ENCODE measurements around the gene AKNA. TPM values are rescaled to one million over a fixed set of nuclear protein-coding genes. Genes with fewer than 3 reads are reported as not detected.

The AKNA gene
- total RNA-seq, 1 experiment from 2014 or later, result 29.3 TPM

DNA sequence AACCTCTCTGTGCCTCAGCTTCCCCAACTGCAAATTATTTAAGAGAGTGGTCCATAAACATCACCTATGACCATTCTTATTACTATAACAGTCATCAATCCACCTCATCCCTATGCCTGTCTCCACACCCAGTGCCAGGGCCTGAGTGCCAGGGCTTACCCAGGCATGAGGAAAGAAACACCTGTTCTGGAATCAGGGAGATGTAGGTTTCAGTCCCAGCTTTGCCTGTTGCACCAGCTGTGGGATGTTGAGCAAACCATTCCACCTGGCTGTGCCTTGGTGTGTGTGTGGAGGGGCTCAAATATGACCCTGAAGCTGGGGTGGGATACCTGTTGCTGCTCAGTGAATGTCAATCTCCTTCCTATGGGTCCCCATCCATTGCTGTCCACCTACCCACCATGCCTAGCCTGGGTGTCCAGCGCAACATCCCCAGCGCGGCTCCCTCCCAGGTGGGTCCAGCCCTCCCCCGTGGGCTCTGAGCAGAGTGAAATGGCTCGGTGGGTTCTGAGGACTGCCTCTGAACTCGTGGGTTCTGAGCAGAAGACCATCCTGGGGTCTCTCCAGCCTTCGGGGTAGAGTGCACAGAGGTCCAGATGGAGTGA, 16.3 kb downstream of the AKNA start (continued):
- TF ChIP-seq, protein P1, sequence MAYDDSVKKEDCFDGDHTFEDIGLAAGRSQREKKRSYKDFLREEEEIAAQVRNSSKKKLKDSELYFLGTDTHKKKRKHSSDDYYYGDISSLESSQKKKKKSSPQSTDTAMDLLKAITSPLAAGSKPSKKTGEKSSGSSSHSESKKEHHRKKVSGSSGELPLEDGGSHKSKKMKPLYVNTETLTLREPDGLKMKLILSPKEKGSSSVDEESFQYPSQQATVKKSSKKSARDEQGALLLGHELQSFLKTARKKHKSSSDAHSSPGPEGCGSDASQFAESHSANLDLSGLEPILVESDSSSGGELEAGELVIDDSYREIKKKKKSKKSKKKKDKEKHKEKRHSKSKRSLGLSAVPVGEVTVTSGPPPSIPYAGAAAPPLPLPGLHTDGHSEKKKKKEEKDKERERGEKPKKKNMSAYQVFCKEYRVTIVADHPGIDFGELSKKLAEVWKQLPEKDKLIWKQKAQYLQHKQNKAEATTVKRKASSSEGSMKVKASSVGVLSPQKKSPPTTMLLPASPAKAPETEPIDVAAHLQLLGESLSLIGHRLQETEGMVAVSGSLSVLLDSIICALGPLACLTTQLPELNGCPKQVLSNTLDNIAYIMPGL (CRISPR knock-in tag; IDR thresholded peaks at IDR 0.05), result no peak
- TF ChIP-seq ATF1 (CRISPR knock-in tag; IDR thresholded peaks at IDR 0.05), result no peak
- no peak for TF ChIP-seq ZNF416 (CRISPR knock-in tag; IDR thresholded peaks at IDR 0.05)
- TF ChIP-seq, protein P2, sequence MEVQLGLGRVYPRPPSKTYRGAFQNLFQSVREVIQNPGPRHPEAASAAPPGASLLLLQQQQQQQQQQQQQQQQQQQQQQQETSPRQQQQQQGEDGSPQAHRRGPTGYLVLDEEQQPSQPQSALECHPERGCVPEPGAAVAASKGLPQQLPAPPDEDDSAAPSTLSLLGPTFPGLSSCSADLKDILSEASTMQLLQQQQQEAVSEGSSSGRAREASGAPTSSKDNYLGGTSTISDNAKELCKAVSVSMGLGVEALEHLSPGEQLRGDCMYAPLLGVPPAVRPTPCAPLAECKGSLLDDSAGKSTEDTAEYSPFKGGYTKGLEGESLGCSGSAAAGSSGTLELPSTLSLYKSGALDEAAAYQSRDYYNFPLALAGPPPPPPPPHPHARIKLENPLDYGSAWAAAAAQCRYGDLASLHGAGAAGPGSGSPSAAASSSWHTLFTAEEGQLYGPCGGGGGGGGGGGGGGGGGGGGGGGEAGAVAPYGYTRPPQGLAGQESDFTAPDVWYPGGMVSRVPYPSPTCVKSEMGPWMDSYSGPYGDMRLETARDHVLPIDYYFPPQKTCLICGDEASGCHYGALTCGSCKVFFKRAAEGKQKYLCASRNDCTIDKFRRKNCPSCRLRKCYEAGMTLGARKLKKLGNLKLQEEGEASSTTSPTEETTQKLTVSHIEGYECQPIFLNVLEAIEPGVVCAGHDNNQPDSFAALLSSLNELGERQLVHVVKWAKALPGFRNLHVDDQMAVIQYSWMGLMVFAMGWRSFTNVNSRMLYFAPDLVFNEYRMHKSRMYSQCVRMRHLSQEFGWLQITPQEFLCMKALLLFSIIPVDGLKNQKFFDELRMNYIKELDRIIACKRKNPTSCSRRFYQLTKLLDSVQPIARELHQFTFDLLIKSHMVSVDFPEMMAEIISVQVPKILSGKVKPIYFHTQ (CRISPR knock-in tag; IDR thresholded peaks at IDR 0.05), result no peak
- no peak for TF ChIP-seq EMX1 (CRISPR knock-in tag; IDR thresholded peaks at IDR 0.05)
- no peak for TF ChIP-seq ZNF317 (CRISPR knock-in tag; IDR thresholded peaks at IDR 0.05; ENCODE audit: borderline replicate concordance, low read depth)
- TF ChIP-seq, protein P3, sequence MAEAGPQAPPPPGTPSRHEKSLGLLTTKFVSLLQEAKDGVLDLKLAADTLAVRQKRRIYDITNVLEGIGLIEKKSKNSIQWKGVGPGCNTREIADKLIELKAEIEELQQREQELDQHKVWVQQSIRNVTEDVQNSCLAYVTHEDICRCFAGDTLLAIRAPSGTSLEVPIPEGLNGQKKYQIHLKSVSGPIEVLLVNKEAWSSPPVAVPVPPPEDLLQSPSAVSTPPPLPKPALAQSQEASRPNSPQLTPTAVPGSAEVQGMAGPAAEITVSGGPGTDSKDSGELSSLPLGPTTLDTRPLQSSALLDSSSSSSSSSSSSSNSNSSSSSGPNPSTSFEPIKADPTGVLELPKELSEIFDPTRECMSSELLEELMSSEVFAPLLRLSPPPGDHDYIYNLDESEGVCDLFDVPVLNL (CRISPR knock-in tag; IDR thresholded peaks at IDR 0.05; ENCODE audit: borderline replicate concordance, low read depth), result no peak
- TF ChIP-seq, protein P4, sequence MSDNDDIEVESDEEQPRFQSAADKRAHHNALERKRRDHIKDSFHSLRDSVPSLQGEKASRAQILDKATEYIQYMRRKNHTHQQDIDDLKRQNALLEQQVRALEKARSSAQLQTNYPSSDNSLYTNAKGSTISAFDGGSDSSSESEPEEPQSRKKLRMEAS (CRISPR knock-in tag; IDR thresholded peaks at IDR 0.05), result no peak

DNA sequence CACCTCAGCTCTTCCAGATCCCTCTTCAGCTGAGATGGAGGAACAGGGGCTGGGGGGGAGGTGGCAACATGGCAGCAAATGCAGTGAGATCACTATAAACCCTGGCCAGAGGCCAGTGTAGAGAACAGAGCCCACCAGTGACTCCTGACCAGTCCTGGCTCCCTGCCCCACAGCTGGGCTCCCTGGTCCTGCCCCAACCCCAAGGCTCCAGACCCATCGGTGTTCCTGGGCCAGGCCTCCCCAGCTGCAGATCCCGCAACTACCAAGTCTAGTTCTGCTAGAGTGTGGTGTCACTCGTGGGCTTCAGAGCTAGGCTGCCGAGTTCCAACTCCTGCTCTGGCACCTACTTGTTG, 16.8 kb downstream of the AKNA start:
- Mint-ChIP-seq H3K9me3 (no peaks in the 10 kb centered on the region), H3K27me3 (ENCODE audit: low read depth) (no peaks in the 10 kb centered on the region), H3K36me3 (0 out of 2 replicates have a peak, but pooled peaks cover 4% of the 10 kb centered on the region), H3K4me1 (peaks cover 68% of the 10 kb centered on the region), H3K4me3 (0 out of 2 replicates have a peak overlapping the region, but pooled peaks have one; percentile 18), H3K27ac (peak overlapping the region; percentile 81)
- ATAC-seq (peak; percentile 7), DNase-seq (ENCODE audit: low spot score) (no peak)
- ChIA-PET CTCF (interaction anchor here (1.0 to 2.4 kb wide), 5 partner anchors 11 to 133 kb away, joined by 3 to 8 read pairs (median 5); no protein-coding TSS in a partner anchor), POLR2A (interaction anchor here (1.1 to 2.7 kb wide), 2 partner anchors 19 to 26 kb away, joined by 3 to 13 read pairs; no protein-coding TSS in a partner anchor)
- TF ChIP-seq, protein P5, sequence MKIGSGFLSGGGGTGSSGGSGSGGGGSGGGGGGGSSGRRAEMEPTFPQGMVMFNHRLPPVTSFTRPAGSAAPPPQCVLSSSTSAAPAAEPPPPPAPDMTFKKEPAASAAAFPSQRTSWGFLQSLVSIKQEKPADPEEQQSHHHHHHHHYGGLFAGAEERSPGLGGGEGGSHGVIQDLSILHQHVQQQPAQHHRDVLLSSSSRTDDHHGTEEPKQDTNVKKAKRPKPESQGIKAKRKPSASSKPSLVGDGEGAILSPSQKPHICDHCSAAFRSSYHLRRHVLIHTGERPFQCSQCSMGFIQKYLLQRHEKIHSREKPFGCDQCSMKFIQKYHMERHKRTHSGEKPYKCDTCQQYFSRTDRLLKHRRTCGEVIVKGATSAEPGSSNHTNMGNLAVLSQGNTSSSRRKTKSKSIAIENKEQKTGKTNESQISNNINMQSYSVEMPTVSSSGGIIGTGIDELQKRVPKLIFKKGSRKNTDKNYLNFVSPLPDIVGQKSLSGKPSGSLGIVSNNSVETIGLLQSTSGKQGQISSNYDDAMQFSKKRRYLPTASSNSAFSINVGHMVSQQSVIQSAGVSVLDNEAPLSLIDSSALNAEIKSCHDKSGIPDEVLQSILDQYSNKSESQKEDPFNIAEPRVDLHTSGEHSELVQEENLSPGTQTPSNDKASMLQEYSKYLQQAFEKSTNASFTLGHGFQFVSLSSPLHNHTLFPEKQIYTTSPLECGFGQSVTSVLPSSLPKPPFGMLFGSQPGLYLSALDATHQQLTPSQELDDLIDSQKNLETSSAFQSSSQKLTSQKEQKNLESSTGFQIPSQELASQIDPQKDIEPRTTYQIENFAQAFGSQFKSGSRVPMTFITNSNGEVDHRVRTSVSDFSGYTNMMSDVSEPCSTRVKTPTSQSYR (CRISPR knock-in tag; IDR thresholded peaks at IDR 0.05), result no peak
- TF ChIP-seq, protein P6, sequence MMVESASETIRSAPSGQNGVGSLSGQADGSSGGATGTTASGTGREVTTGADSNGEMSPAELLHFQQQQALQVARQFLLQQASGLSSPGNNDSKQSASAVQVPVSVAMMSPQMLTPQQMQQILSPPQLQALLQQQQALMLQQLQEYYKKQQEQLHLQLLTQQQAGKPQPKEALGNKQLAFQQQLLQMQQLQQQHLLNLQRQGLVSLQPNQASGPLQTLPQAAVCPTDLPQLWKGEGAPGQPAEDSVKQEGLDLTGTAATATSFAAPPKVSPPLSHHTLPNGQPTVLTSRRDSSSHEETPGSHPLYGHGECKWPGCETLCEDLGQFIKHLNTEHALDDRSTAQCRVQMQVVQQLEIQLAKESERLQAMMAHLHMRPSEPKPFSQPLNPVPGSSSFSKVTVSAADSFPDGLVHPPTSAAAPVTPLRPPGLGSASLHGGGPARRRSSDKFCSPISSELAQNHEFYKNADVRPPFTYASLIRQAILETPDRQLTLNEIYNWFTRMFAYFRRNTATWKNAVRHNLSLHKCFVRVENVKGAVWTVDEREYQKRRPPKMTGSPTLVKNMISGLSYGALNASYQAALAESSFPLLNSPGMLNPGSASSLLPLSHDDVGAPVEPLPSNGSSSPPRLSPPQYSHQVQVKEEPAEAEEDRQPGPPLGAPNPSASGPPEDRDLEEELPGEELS (CRISPR knock-in tag; IDR thresholded peaks at IDR 0.05), result no peak
- TF ChIP-seq EMX1 (CRISPR knock-in tag; IDR thresholded peaks at IDR 0.05) (no peak), HMGA2 (CRISPR knock-in tag; IDR thresholded peaks at IDR 0.05) (no peak), KAT7 (CRISPR knock-in tag; IDR thresholded peaks at IDR 0.05; ENCODE audit: borderline replicate concordance) (no peak), RORB (CRISPR knock-in tag; IDR thresholded peaks at IDR 0.05) (no peak), ZNF317 (CRISPR knock-in tag; IDR thresholded peaks at IDR 0.05; ENCODE audit: borderline replicate concordance, low read depth) (no peak), NFATC4 (CRISPR knock-in tag; IDR thresholded peaks at IDR 0.05) (no peak), JUN (CRISPR knock-in tag; IDR thresholded peaks at IDR 0.05) (no peak), OVOL2 (CRISPR knock-in tag; IDR thresholded peaks at IDR 0.05; ENCODE audit: borderline replicate concordance) (no peak), SMAD4 (CRISPR knock-in tag; IDR thresholded peaks at IDR 0.05) (no peak), TCF7 (CRISPR knock-in tag; IDR thresholded peaks at IDR 0.05; ENCODE audit: low read depth) (no peak), ELF4 (CRISPR knock-in tag; IDR thresholded peaks at IDR 0.05; ENCODE audit: low read depth) (no peak)
- TF ChIP-seq, protein P7, sequence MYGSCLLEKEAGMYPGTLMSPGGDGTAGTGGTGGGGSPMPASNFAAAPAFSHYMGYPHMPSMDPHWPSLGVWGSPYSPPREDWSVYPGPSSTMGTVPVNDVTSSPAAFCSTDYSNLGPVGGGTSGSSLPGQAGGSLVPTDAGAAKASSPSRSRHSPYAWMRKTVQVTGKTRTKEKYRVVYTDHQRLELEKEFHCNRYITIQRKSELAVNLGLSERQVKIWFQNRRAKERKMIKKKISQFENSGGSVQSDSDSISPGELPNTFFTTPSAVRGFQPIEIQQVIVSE (CRISPR knock-in tag; IDR thresholded peaks at IDR 0.05; ENCODE audit: borderline replicate concordance), result no peak
- TF ChIP-seq, protein P8, sequence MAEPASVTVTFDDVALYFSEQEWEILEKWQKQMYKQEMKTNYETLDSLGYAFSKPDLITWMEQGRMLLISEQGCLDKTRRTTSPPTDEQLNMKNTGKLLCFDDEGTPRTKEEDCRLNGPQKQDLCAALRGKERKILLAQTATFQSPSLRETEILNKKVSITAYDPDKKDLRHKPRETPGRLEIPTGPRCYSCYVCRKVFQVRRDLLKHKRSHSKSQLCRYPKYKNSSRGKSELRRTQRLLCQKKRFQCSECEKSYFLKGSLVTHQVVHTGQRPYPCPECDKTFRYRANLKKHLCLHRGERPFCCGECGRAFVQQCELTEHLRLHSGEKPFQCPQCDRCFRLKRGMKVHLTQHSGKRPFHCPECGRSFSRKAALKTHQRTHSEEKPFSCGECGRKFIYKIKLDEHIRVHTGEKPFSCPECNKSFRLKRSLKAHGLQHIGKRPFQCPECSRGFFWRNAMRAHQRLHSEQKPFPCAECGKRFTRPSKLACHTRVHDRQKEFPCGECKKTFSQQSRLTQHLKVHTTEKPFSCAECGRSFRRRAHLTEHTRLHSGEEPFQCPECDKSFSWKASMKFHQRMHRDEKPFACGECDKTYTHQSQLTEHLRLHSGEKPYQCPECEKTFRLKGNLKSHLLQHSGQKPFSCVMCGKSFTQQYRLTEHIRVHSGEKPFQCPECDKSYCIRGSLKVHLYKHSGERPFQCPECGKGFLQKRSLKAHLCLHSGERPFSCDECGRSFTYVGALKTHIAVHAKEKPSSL (CRISPR knock-in tag; conservative IDR thresholded peaks at IDR 0.05), result no peak
